A549 (cell line): ENCODE results near the gene ATP8A2. TPM values are rescaled to one million over a fixed set of nuclear protein-coding genes. Genes with fewer than 3 reads are reported as not detected.

Experiments
- ATAC-seq, 2 experiments: fragments of 200-7000 bp in 1 of 2; fragments of >200 bp in 1 of 2; cut with Nextera tagmentation in 1 of 2; cut with Tn5 transposase in 1 of 2; 3 replicates each; pipeline versions ENCODE4 v1.8.0 to v1.9.1; 2018 to 2020; ENCODE audit warnings: mild to moderate bottlenecking in 1 of 2, moderate library complexity in 1 of 2
- CTCF ChIA-PET: fragments of 300-600 bp; sonication (Branson Sonifier 250); formaldehyde crosslinking; extraction: SDS; loops from one replicate; lab custom pipeline; 2021; ENCODE audit warnings: antibody characterized with exemption, inconsistent platforms; lab: Yijun Ruan, JAX
- POLR2A ChIA-PET: fragments of 350-600 bp; formaldehyde crosslinking; extraction: SDS; loops from one replicate; lab custom pipeline; 2021; ENCODE audit warnings: antibody characterized with exemption, inconsistent platforms; lab: Yijun Ruan, JAX
- DNase-seq, 2 experiments: peaks; one replicate each; pipeline versions ENCODE4 v3.0.0 to v3.0.0-alpha.2; 2011 to 2016; ENCODE audit warnings: low read depth in 1 of 2, low spot score in 1 of 2
- FAIRE-seq: peaks from 2 replicates; lab custom pipeline; 2011; peaks lifted over from hg19 to GRCh38; lab: Jason Lieb, UNC
- H3K27ac ChIP-seq, 2 experiments: fragments of >200 bp; sonication (Bioruptor Twin); formaldehyde crosslinking; 3 replicates each; pipeline ENCODE4 v1.5.1; 2016 to 2017
- H3K4me1 ChIP-seq: fragments of >200 bp; sonication (Bioruptor Twin); formaldehyde crosslinking; 3 replicates; pipeline ENCODE4 v1.6.1; 2016
- H3K4me2 ChIP-seq: fragments of >200 bp; sonication (Bioruptor Twin); formaldehyde crosslinking; 3 replicates; pipeline ENCODE4 v1.6.1; 2016
- H3K4me3 ChIP-seq: fragments of >200 bp; sonication (Bioruptor Twin); formaldehyde crosslinking; 3 replicates; pipeline ENCODE4 v1.5.1; 2016
- H3K9me3 ChIP-seq: fragments of >200 bp; sonication (Bioruptor Twin); formaldehyde crosslinking; 3 replicates; pipeline ENCODE4 v1.6.1; 2016
- BHLHE40 ChIP-seq: IDR thresholded peaks from 2 replicates; pipeline ENCODE4 v1.6.1; 2012; ENCODE audit warnings: low read depth, low read length, inconsistent platforms
- CHD2 ChIP-seq: fragments of 150-350 bp; IDR thresholded peaks from 2 replicates; pipeline ENCODE4 v1.6.1; 2014; ENCODE audit warnings: low read length; ENCODE audit not compliant: partially characterized antibody
- EHF ChIP-seq: fragments of 250-450 bp; sonication (Bioruptor Pico); IDR thresholded peaks from 2 replicates; pipeline ENCODE4 v1.5.0; 2020; ENCODE audit warnings: mild to moderate bottlenecking
- EHMT2 ChIP-seq: fragments of 200-600 bp; sonication (generic); IDR thresholded peaks from 2 replicates; pipeline ENCODE4 v1.6.1; 2016; ENCODE audit warnings: antibody characterized with exemption, low read depth, mild to moderate bottlenecking, moderate library complexity
- ESRRA ChIP-seq: fragments of 150-350 bp; IDR thresholded peaks from 2 replicates; pipeline ENCODE4 v1.6.1; 2014; ENCODE audit warnings: mild to moderate bottlenecking, low read length, borderline replicate concordance
- FOSB ChIP-seq: fragments of 250-450 bp; sonication (Bioruptor Pico); IDR thresholded peaks from 2 replicates; pipeline ENCODE4 v1.5.0; 2020; ENCODE audit warnings: mild to moderate bottlenecking, moderate library complexity
- FOSL2 ChIP-seq, 2 experiments: fragments of 450-650 bp in 1 of 2; fragments of >200 bp in 1 of 2; sonication (Bioruptor Twin) in 1 of 2; formaldehyde crosslinking; IDR thresholded peaks; 2 replicates each; pipeline versions ENCODE4 v1.5.0 to v1.6.1; 2016 to 2020; ENCODE audit warnings: mild to moderate bottlenecking in 1 of 2, moderate library complexity in 1 of 2
- HDAC2 ChIP-seq: fragments of 200-600 bp; sonication (generic); IDR thresholded peaks from 2 replicates; pipeline ENCODE4 v1.6.1; 2016
- JUN ChIP-seq, 2 experiments: fragments of >200 bp; sonication (Bioruptor Twin); formaldehyde crosslinking; IDR thresholded peaks; 2 replicates in 1 of 2; 3 replicates in 1 of 2; pipeline ENCODE4 v1.6.1; 2016 to 2017
- JUNB ChIP-seq: fragments of >200 bp; sonication (Bioruptor Twin); formaldehyde crosslinking; IDR thresholded peaks from 2 replicates; pipeline ENCODE4 v1.6.1; 2016
- KDM1A ChIP-seq: fragments of 200-600 bp; sonication (generic); IDR thresholded peaks from 2 replicates; pipeline ENCODE4 v1.6.1; 2016; ENCODE audit warnings: low read depth, mild to moderate bottlenecking
- KDM5A ChIP-seq: fragments of 200-600 bp; sonication (generic); IDR thresholded peaks from 2 replicates; pipeline ENCODE4 v1.6.1; 2016; ENCODE audit warnings: antibody characterized with exemption, mild to moderate bottlenecking
- POLR2A ChIP-seq: IDR thresholded peaks from 2 replicates; pipeline ENCODE4 v1.6.1; 2012; ENCODE audit warnings: mild to moderate bottlenecking, low read length
- RAD21 ChIP-seq, 2 experiments: fragments of >200 bp in 1 of 2; sonication (Bioruptor Twin) in 1 of 2; formaldehyde crosslinking in 1 of 2; IDR thresholded peaks in 1 of 2; conservative IDR thresholded peaks in 1 of 2; 2 replicates in 1 of 2; 3 replicates in 1 of 2; pipeline ENCODE4 v1.6.1; 2012 to 2018; ENCODE audit warnings: inconsistent platforms in 1 of 2
- RARB ChIP-seq: fragments of 250-450 bp; sonication (Bioruptor Pico); IDR thresholded peaks from 2 replicates; pipeline ENCODE4 v1.8.0; 2021; ENCODE audit warnings: mild to moderate bottlenecking, moderate library complexity
- RCOR1 ChIP-seq: fragments of 150-350 bp; IDR thresholded peaks from 2 replicates; pipeline ENCODE4 v1.6.1; 2014; ENCODE audit warnings: antibody characterized with exemption, low read length, low read depth
- RFX5 ChIP-seq: fragments of 450-650 bp; IDR thresholded peaks from 2 replicates; pipeline ENCODE4 v1.7.1; 2014; ENCODE audit warnings: antibody characterized with exemption, mild to moderate bottlenecking, moderate library complexity
- SREBF2 ChIP-seq: fragments of 450-650 bp; IDR thresholded peaks from 2 replicates; pipeline ENCODE4 v1.6.1; 2014; ENCODE audit warnings: mild to moderate bottlenecking, moderate library complexity
- TP53 ChIP-seq: fragments of 250-450 bp; sonication (Bioruptor Pico); IDR thresholded peaks from 2 replicates; pipeline ENCODE4 v1.5.0; 2021; ENCODE audit warnings: mild to moderate bottlenecking, moderate library complexity
- ZNF302 ChIP-seq: fragments of 250-450 bp; sonication (Bioruptor Pico); IDR thresholded peaks from 2 replicates; pipeline ENCODE4 v1.9.0; 2021; ENCODE audit warnings: inconsistent platforms, mild to moderate bottlenecking, moderate library complexity
- ZSCAN20 ChIP-seq: fragments of 250-450 bp; sonication (Bioruptor Pico); IDR thresholded peaks from 2 replicates; pipeline ENCODE4 v1.8.0; 2022; ENCODE audit warnings: mild to moderate bottlenecking, moderate library complexity
- WGBS: methylation state at CpG from one replicate; pipeline ENCODE4 v1.1.6; 2017; ENCODE audit errors: missing lambda C conversion rate; 5-methylcytosine and 5-hydroxymethylcytosine counted together
- polyA plus RNA-seq, 4 experiments: library from polyadenylated mRNA; depleted of rRNA in 3 of 4; stranded (reverse); fragments of >200 nt; fragmentation: RNase III in 1 of 4; extraction: RNeasy Plus Mini Kit Qiagen cat#74134 plus additional on column Dnase treatment in 1 of 4; gene quantifications; 2 replicates in 3 of 4; 3 replicates in 1 of 4; pipeline ENCODE4 v1.2.3, GENCODE V29; 2011 to 2017
- TF ChIP-seq, protein P1 (sequence below): fragments of >200 bp; sonication (Bioruptor Twin); formaldehyde crosslinking; IDR thresholded peaks from 3 replicates; pipeline ENCODE4 v1.5.1; 2016
- TF ChIP-seq, protein P2 (sequence below): IDR thresholded peaks from 2 replicates; pipeline ENCODE4 v1.6.1; 2012
- TF ChIP-seq, protein P3 (sequence below): fragments of >200 bp; sonication (Bioruptor Twin); formaldehyde crosslinking; IDR thresholded peaks from 2 replicates; pipeline ENCODE4 v1.6.1; 2016
- TF ChIP-seq, protein P4 (sequence below): IDR thresholded peaks from 2 replicates; pipeline ENCODE4 v1.6.1; 2012
- TF ChIP-seq, protein P5 (sequence below): fragments of 450-650 bp; IDR thresholded peaks from 2 replicates; pipeline ENCODE4 v1.6.1; 2014; ENCODE audit warnings: antibody characterized with exemption
- TF ChIP-seq, protein P6 (sequence below): fragments of 250-450 bp; sonication (Bioruptor Pico); IDR thresholded peaks from 2 replicates; pipeline ENCODE4 v1.5.0; 2021; ENCODE audit warnings: mild to moderate bottlenecking, moderate library complexity, borderline replicate concordance
- TF ChIP-seq, protein P7 (sequence below): fragments of 250-450 bp; sonication (Bioruptor Pico); IDR thresholded peaks from 2 replicates; pipeline ENCODE4 v1.5.0; 2020; ENCODE audit warnings: low read depth, mild to moderate bottlenecking, moderate library complexity

The ATP8A2 gene
- polyA plus RNA-seq, 2 of the 4 experiments (the other 2 are of a cell fraction), result 0.03 TPM; not detected in 1

DNA sequence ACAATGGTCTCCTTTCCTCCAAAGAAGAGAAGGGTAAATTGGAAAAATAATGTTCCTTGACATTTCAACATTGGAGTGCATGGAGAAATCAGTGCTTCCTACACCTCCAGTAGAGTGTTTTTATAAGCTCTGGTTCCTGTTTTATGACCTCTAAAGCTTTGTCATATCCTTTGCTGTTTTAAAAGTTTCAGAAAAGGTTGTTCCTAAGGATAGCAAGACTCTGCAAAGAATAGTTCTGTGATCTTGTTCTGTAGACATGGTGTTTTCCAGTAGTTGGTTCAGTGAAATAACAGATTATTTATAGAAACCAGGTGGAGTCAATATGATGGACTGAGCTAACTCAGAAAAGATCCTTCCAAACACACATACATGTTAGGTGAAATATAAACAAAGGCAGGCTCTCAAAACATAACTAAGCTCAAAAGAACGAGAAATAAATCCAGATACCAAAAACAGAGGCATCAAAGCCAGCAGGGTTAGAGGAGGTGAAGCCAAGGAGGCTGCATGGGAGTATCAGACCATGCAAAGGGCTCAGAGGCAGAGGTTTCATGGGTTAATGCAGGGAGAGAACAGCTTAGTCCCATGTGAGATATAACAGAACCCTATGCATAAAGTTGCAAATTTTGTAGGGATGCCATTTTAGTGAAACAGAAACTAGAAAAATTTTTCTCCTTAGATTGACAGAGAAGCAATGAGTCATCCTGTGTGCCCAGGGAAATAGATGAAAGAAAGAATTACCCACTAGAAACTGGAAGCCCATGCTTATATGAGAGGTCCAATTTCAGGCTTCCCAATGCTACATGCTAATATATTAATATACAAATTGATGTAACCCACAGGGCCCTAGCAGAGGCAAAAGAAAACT, 635.7 kb downstream of the ATP8A2 start:
- no peak for ATAC-seq
- Histone ChIP-seq H3K4me1 (no peaks in the 10 kb centered on the region), H3K4me3 (no peak overlapping the region), H3K9me3 (no peaks in the 10 kb centered on the region), H3K4me2 (no peak overlapping the region), H3K27ac (no peak overlapping the region)
- ChIA-PET CTCF (no interaction called here), POLR2A (no interaction called here)
- WGBS, result 0% methylated on average over 1 of the region's 1 CpG
- FAIRE-seq, result no peak
- no peak for DNase-seq
- TF ChIP-seq TP53 (CRISPR knock-in tag) (no peak), CHD2 (no peak), ZNF302 (no peak), BHLHE40 (no peak), HDAC2 (no peak), FOSB (no peak), RARB (CRISPR knock-in tag) (no peak), EHMT2 (no peak), SREBF2 (no peak), JUNB (no peak), FOSL2 (IDR thresholded peaks at IDR 0.05) (no peak), FOSL2 (CRISPR knock-in tag; IDR thresholded peaks at IDR 0.05) (no peak)
- TF ChIP-seq, protein P1, sequence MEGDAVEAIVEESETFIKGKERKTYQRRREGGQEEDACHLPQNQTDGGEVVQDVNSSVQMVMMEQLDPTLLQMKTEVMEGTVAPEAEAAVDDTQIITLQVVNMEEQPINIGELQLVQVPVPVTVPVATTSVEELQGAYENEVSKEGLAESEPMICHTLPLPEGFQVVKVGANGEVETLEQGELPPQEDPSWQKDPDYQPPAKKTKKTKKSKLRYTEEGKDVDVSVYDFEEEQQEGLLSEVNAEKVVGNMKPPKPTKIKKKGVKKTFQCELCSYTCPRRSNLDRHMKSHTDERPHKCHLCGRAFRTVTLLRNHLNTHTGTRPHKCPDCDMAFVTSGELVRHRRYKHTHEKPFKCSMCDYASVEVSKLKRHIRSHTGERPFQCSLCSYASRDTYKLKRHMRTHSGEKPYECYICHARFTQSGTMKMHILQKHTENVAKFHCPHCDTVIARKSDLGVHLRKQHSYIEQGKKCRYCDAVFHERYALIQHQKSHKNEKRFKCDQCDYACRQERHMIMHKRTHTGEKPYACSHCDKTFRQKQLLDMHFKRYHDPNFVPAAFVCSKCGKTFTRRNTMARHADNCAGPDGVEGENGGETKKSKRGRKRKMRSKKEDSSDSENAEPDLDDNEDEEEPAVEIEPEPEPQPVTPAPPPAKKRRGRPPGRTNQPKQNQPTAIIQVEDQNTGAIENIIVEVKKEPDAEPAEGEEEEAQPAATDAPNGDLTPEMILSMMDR, result no peak
- TF ChIP-seq, protein P2, sequence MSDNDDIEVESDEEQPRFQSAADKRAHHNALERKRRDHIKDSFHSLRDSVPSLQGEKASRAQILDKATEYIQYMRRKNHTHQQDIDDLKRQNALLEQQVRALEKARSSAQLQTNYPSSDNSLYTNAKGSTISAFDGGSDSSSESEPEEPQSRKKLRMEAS, result no peak
- TF ChIP-seq, protein P3, sequence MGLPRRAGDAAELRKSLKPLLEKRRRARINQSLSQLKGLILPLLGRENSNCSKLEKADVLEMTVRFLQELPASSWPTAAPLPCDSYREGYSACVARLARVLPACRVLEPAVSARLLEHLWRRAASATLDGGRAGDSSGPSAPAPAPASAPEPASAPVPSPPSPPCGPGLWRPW, result no peak

DNA sequence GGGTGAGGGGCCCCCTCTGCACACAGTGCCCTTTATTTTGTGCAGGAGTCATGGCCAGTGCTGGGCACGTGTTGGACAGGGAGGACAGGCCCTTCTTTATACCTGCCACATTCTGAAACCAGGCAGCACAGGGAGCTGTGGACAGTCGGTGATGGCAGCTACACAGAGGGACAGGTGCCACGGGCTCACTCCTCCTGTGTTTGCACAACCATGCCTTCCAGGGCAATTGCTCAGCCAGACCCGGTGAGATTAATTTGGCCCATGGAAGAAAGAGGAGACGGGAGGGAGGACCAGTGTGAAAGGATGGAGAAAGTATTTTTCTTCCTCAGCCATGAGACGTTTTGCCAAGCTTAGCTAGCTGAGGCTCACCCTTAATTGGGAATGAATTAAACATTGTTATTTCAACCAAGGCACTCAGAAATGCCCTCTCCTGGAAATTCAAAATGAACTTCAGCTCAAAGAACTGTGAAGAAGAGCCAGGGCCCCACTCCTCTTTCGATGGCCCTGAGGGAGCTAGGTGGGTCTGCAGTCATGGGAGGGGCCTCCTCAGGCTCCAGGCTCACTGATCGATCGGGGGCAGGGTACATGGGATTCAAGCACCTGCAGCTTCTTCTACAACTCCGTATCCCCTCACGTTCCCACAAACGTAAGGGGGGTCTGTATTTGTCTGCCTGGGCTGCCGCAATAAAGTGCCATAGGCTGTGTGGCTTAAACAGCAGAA, 638.9 kb downstream of the ATP8A2 start:
- Histone ChIP-seq H3K27ac (no peak overlapping the region), H3K4me2 (no peak overlapping the region), H3K9me3 (no peaks in the 10 kb centered on the region), H3K4me3 (no peak overlapping the region), H3K4me1 (no peaks in the 10 kb centered on the region)
- CTCF ChIA-PET, result interaction anchor here (1.2 kb wide), 1 partner anchor 27 kb away, joined by 3 read pairs; no protein-coding TSS in a partner anchor
- FAIRE-seq, result no peak
- TF ChIP-seq KDM1A, result no peak
- TF ChIP-seq RCOR1, result no peak
- no peak for TF ChIP-seq CHD2
- TF ChIP-seq, protein P4, sequence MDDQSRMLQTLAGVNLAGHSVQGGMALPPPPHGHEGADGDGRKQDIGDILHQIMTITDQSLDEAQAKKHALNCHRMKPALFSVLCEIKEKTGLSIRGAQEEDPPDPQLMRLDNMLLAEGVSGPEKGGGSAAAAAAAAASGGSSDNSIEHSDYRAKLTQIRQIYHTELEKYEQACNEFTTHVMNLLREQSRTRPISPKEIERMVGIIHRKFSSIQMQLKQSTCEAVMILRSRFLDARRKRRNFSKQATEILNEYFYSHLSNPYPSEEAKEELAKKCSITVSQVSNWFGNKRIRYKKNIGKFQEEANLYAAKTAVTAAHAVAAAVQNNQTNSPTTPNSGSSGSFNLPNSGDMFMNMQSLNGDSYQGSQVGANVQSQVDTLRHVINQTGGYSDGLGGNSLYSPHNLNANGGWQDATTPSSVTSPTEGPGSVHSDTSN, result no peak
- TF ChIP-seq KDM5A, result no peak
- TF ChIP-seq RAD21 (conservative IDR thresholded peaks at IDR 0.05 in 1 of 2, IDR thresholded peaks at IDR 0.05 in 1 of 2), result no peak
- TF ChIP-seq ZSCAN20 (CRISPR knock-in tag), result no peak
- TF ChIP-seq, protein P5, sequence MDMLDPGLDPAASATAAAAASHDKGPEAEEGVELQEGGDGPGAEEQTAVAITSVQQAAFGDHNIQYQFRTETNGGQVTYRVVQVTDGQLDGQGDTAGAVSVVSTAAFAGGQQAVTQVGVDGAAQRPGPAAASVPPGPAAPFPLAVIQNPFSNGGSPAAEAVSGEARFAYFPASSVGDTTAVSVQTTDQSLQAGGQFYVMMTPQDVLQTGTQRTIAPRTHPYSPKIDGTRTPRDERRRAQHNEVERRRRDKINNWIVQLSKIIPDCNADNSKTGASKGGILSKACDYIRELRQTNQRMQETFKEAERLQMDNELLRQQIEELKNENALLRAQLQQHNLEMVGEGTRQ, result no peak
- no peak for TF ChIP-seq EHF (CRISPR knock-in tag)
- no peak for TF ChIP-seq JUN (IDR thresholded peaks at IDR 0.05)
- TF ChIP-seq ESRRA, result no peak
- no peak for TF ChIP-seq RARB (CRISPR knock-in tag)
- TF ChIP-seq, protein P6, sequence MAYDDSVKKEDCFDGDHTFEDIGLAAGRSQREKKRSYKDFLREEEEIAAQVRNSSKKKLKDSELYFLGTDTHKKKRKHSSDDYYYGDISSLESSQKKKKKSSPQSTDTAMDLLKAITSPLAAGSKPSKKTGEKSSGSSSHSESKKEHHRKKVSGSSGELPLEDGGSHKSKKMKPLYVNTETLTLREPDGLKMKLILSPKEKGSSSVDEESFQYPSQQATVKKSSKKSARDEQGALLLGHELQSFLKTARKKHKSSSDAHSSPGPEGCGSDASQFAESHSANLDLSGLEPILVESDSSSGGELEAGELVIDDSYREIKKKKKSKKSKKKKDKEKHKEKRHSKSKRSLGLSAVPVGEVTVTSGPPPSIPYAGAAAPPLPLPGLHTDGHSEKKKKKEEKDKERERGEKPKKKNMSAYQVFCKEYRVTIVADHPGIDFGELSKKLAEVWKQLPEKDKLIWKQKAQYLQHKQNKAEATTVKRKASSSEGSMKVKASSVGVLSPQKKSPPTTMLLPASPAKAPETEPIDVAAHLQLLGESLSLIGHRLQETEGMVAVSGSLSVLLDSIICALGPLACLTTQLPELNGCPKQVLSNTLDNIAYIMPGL, result no peak
- TF ChIP-seq RFX5, result no peak
- TF ChIP-seq POLR2A, result no peak
- TF ChIP-seq SREBF2, result no peak
- TF ChIP-seq, protein P7, sequence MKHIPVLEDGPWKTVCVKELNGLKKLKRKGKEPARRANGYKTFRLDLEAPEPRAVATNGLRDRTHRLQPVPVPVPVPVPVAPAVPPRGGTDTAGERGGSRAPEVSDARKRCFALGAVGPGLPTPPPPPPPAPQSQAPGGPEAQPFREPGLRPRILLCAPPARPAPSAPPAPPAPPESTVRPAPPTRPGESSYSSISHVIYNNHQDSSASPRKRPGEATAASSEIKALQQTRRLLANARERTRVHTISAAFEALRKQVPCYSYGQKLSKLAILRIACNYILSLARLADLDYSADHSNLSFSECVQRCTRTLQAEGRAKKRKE, result no peak
- TF ChIP-seq FOSL2 (IDR thresholded peaks at IDR 0.05), result no peak
- no peak for TF ChIP-seq FOSL2 (CRISPR knock-in tag; IDR thresholded peaks at IDR 0.05)
- POLR2A ChIA-PET, result no interaction called here
- DNase-seq, result no peak
- no peak for ATAC-seq
- 20% methylated on average over 8 of the region's 13 CpGs for WGBS
